GM21825 (cell line): ENCODE data around the gene SAMD1.
"Not testable (repeated sequence)": the region's sequence is repeated elsewhere in the genome, so short reads cannot be mapped to it uniquely, and the experiment has no call there.

Experiments used
- ATAC-seq: cut with Tn5 transposase; IDR thresholded peaks from one replicate; pipeline ENCODE4 v1.9.1; 2021; ENCODE audit warnings: mild to moderate bottlenecking, moderate library complexity; ENCODE audit not compliant: unreplicated experiment

SAMD1 gene

DNA sequence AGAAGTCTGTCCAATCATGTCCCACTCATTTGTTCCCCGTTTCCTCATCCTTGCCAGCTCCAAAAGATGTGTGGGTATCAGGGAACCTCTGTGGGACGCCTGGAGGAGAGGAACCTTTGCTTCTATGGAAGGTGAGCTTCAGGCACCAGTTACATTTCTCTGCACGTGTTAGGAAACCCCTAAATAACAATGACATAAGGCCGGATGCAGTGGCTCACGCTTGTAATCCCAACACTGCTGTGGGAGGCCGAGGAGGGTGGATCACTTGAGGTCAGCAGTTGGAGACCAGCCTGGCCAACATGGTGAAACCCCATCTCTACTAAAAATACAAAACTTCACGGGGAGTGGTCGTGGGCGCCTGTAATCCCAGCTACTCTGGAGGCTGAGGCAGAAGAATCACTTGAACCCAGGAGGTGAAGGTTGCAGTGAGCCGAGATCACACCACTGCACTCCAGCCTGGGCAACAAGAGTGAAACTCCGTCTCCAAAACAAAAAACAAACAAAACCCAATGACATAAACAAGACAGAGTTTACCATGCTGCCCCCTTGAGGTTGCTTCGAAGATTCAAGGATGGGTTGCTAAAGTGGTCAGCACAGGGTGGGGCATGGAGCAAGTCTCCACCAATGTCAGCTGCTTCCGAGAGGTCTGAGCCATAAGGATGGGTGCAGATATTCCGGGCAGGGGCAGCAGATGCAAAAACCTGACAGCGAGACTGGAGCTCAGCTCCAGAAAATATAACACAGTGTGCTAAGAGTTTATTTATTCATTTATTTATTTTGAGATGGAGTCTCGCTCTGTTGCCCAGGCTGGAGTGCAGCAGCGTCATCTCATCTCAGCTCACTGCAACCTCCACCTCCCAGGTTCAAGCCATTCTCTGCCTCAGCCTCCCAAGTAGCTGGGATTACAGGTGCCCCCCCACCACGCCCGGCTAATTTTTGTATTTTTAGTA lies 47.6 kb downstream of the SAMD1 start:
- not testable (repeated sequence) for ATAC-seq

DNA sequence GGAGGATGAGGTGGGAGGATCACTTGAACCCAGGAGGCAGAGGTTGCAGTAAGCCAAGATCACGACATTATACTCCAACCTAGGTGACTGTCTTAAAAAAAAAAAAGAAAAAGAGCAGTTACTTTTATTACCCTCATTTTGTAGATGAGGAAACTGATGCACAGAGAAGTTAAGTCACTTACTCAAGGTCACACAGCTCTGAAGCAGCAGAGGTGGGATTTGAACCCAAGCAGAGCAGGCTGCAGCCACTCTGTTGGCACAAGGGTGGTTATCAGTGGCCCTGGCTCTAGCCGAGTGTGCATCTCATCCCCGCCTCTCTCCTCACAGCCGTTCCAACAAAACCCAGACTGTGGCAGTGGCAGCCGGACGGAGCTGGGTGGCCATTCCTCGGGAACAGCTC lies 51.4 kb downstream of the SAMD1 start:
- ATAC-seq, result no peak
